ENCODE data around the gene PIM2.

Gene PIM2

DNA sequence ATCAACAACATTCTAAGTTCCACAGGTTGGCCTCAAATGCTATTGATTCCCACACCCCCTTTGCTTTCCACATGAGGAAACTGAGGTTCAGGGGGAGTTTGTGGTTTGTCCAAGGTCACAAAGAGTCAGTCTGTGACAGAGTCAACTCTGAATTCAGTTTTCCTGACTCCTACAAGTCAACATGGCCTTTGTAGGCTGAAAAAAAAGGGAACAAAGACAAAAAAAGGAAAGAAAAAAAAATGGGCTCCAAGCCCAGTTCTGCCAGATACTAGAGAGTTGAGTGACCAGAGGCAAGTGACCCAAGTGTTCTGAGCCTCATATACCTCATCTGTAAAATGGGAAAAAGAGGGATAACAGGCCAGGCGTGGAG is 16.5 kb upstream of the PIM2 start:
- H3K4me3 ChIP-seq (ENCODE audit: low read depth, low read length) = no peak overlapping the region
- TF ChIP-seq, protein P1, sequence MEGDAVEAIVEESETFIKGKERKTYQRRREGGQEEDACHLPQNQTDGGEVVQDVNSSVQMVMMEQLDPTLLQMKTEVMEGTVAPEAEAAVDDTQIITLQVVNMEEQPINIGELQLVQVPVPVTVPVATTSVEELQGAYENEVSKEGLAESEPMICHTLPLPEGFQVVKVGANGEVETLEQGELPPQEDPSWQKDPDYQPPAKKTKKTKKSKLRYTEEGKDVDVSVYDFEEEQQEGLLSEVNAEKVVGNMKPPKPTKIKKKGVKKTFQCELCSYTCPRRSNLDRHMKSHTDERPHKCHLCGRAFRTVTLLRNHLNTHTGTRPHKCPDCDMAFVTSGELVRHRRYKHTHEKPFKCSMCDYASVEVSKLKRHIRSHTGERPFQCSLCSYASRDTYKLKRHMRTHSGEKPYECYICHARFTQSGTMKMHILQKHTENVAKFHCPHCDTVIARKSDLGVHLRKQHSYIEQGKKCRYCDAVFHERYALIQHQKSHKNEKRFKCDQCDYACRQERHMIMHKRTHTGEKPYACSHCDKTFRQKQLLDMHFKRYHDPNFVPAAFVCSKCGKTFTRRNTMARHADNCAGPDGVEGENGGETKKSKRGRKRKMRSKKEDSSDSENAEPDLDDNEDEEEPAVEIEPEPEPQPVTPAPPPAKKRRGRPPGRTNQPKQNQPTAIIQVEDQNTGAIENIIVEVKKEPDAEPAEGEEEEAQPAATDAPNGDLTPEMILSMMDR (IDR thresholded peaks at IDR 0.05; ENCODE audit: control insufficient read depth, extremely low read depth, insufficient read depth) = no peak
- DNase-seq (ENCODE audit: low read depth) = no peak

DNA sequence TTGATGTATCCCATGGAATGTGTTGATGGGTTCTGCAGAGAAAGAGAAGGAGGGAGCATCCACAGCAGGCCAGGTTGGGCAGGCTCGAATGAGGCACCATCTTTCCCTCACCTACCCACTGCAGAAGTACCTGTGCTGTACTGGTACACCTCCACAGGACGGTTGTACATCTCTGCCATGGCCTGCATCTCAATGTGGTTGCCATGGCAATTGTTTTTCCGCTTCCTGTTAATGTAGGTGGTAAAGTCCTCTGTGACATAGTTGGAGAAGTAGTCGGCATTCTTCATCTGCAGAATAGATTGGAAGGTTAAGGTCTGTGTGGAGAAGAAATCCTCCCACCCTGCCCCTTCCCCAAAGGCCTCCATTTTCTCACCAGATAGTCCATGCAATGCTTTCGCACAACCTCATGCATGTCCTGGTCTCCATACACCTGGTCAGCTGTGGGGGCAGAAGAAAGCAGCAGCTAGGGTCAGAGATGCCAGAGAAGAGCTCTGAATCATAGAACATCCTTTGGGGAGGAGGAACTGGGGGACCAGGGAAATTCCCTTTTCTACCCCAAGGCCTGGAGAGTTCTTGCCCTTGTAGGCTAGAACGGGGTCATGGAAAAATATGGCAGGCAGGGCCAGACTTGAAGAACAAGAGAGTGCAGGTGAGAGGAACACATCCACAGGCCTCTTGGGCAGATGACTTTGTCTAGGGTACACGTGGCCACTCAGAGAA is 15.9 kb upstream of the PIM2 start:
- DNase-seq (ENCODE audit: low read depth) = no peak
- no peak overlapping the region for H3K4me3 ChIP-seq (ENCODE audit: low read depth, low read length)
- TF ChIP-seq, protein P1 (IDR thresholded peaks at IDR 0.05; ENCODE audit: control insufficient read depth, extremely low read depth, insufficient read depth) = no peak

DNA sequence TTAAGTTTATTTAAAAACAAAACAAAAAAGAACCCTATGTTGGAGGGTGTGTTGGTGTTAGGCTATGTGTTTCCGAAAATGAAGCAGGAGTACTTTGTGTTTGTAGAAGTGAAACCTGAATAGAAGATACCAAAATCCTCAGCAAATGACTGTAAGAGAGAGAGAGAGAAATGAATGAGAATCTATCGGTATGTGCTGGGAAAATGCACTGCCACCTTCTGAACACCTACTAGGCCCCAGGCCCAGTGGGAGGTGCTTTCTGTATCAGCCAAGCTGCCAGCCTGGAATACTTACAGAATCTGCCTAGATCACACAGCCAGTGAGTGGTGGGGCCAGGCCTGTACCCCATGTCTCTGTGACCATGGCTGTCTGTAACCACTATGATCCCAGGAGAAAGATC is 14.9 kb upstream of the PIM2 start:
- TF ChIP-seq, protein P1 (IDR thresholded peaks at IDR 0.05; ENCODE audit: control insufficient read depth, extremely low read depth, insufficient read depth) = no peak
- DNase-seq (ENCODE audit: low read depth) = no peak
- no peak overlapping the region for H3K4me3 ChIP-seq (ENCODE audit: low read depth, low read length)

DNA sequence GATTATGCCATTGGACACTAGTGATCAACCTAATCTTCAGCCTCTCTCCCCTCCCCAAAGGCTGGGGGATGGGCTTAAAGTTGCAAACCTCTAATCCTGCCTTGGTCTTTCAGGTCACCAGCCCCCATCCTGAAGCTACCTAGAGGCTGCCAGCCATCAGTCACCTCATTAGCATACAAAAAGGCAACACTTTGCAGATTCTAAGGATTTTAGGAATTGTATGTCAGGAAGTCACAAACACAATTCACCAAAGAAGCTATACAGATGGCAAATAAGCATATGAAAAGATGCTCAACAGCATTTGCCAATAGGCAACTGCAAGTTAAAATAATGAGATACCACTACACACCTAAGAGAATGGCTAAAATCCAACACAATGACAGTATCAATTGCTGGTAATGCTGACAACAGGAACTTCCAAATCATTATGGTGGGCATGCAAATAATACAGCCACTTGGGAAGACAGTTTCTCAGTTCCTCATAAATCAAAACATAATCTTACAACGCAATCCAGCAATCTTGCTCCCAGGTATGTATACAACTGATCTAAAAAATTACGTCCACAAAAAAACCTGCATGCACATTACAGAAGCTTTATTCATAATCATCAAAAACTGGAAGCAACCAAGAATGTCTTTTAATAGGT is 9.0 kb upstream of the PIM2 start:
- TF ChIP-seq, protein P1 (IDR thresholded peaks at IDR 0.05; ENCODE audit: control insufficient read depth, extremely low read depth, insufficient read depth) = no peak
- no peak overlapping the region for H3K4me3 ChIP-seq (ENCODE audit: low read depth, low read length)
- no peak for DNase-seq (ENCODE audit: low read depth)

DNA sequence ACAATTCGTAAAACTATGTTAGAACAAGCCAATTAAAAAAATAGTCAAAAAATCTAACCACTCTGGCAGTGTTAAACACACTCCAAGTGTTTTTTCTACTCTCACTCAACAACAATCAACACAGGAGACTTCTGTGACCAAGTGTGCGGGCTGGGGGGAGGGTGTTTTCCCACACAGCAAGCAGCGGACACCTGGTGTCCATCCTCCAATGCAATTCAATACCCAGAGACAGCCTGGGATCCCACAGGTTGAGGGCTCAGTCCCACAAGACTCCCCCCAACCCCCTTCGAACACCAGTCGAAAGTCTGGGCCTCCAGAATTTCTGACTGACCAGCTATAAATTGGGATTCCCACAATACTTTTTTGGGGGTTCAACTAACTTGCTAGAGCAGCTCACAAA is 8.3 kb upstream of the PIM2 start:
- no peak overlapping the region for H3K4me3 ChIP-seq (ENCODE audit: low read depth, low read length)
- no peak for DNase-seq (ENCODE audit: low read depth)
- TF ChIP-seq, protein P1 (IDR thresholded peaks at IDR 0.05; ENCODE audit: control insufficient read depth, extremely low read depth, insufficient read depth) = no peak

DNA sequence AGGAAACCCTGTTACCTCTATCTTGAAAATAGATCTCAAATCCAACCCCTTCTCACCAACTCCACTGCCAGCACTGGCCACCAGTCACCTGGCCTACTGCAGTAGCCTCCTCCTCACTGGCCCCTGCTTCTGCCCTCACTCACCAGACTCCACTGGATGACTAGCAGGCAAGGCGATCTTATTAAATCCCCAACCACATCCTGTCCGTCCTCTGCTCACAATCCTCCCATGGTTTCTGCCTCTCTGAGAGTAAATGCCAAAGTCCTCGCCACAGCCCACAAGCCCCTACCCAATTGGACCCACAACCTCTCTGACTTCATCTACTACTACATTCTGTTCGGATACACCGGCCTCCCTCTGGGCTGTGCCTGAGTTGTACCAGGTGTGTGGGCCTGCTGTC is 5.4 kb upstream of the PIM2 start:
- no peak overlapping the region for H3K4me3 ChIP-seq (ENCODE audit: low read depth, low read length)

More for the DNA sequence above, 5.4 kb upstream of the PIM2 start:
- TF ChIP-seq, protein P1 (IDR thresholded peaks at IDR 0.05; ENCODE audit: control insufficient read depth, extremely low read depth, insufficient read depth) = no peak
- DNase-seq (ENCODE audit: low read depth) = no peak

All from LNCaP clone FGC (cell line).